Fibroblast of the conjunctiva (primary cell): Measurements from ENCODE around the gene MXRA8.
"Not testable (repeated sequence)": the region's sequence is repeated elsewhere in the genome, so short reads cannot be mapped to it uniquely, and the experiment has no call there.

Source experiments
- DNase-seq: peaks from one replicate; pipeline ENCODE4 v3.0.0-alpha.2; 2010; ENCODE audit warnings: low read depth

MXRA8 gene, protein sequence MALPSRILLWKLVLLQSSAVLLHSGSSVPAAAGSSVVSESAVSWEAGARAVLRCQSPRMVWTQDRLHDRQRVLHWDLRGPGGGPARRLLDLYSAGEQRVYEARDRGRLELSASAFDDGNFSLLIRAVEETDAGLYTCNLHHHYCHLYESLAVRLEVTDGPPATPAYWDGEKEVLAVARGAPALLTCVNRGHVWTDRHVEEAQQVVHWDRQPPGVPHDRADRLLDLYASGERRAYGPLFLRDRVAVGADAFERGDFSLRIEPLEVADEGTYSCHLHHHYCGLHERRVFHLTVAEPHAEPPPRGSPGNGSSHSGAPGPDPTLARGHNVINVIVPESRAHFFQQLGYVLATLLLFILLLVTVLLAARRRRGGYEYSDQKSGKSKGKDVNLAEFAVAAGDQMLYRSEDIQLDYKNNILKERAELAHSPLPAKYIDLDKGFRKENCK

DNA sequence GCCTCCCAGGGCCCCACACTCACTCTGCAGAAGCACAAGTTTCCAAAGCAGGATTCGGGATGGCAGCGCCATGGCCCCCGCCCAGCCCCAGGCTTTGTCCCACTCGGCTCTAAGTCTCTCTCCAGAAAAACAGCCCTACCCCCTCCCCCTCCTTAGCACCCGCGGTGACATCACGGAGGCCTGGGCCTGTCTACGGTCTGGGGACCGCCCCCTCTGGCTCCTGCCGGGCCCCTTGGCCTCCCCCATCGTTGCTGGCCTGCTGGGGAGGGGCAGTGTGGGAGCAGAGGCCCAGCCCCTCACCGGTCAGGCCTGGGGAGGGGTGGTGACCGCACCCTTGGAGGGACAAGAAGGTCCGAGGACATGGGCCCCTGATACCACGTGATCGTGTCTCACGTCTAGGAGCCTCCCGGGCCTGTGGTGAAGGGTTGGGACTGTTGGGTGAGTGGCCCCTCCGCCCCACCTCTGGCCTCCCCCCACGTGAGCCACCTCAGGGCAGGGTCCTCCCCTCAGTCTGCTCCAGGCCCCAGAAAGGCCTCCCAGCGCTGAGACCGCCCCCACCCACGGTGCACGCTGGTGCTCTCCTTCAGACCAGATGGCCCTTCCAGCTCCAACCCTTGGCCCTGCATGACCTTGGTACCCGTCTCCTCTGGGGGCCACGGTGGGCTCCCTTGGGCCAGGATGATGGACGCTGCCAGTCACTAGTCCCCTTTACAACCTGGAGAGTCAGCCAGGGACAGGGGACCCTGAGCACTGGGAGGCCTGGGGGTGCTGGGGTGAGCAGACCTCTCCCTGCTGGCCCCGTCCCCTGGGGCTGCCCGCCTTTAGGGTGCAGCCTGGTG is at the start of gene MXRA8:
MXRA8 (minus strand) TSS at position 123 of the 839 bp plus-strand sequence; CDS start at position 72, 51 bp downstream.
- DNase-seq = peak; percentile 88

GRCh38 chr1:1407636-1408318 is 49.4 kb upstream of the MXRA8 start:
- DNase-seq = no peak

DNA sequence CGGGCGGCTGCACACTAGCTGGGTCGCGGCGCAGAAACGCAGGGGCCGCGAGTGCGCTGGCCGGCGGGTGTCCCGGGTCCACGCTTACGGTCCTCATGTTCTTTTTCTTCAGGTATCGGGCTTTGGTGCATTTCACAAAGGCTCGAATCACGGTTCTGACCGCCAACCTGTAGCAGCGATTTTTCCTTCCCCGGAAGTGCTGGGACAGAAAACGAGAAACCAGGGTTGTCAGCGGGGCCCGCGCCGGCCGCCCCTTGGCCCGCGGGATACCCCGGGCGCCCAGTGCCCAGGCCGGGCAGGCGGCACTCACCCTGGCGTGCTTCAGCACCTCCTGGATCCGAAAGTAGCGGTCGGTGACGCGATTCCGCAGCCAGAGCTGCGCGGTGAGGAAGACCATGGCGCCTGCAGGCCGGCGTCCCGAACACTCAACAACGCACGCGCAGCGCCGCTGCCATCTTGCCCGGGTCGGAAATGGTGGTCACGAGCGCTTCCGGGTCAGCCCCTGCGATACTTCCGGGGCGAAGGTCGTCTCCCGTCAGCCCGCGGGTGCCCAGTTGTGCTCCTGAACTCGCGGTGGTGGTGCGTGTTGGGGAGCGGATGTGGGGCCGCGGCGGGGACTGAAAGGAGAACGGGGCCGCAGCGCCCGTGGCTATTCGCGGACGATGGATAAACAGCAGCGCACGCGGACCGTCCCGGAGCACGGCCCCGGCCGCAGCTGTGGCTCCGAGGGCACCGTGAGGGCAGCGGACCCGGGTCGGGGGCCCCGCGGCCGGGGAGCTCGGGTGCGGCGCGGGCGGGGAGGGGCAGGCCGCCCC is 48.7 kb upstream of the MXRA8 start, which contains the start of gene MRPL20:
MRPL20 (minus strand) TSS at position 473 of the 815 bp plus-strand sequence; CDS start at position 397, 76 bp downstream.
- peak; percentile 75 for DNase-seq

- DNase-seq = no peak
Observed at GRCh38 chr1:1406101-1406820, 47.9 kb upstream of the MXRA8 start.

DNA sequence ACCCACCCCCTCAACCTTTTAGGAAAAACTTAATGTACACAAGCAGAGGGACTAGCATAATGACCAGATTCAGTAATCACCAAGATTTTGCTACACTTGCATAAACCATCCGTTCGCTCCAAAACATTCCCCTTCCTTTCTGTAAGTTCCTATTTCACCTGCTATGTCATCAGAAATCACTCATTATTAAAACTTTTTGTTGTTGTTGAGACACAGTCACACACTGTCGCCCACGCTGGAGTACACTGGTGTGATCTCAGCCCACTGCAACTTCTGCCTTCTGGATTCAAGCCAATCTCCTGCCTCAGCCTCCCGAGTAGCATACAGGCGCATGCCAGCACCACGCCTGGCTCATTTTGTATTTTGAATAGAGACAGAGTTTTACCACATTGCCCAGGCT is 45.3 kb upstream of the MXRA8 start:
- DNase-seq = no peak

GRCh38 chr1:1402901-1403392 is 44.6 kb upstream of the MXRA8 start:
- DNase-seq = not testable (repeated sequence)

DNA sequence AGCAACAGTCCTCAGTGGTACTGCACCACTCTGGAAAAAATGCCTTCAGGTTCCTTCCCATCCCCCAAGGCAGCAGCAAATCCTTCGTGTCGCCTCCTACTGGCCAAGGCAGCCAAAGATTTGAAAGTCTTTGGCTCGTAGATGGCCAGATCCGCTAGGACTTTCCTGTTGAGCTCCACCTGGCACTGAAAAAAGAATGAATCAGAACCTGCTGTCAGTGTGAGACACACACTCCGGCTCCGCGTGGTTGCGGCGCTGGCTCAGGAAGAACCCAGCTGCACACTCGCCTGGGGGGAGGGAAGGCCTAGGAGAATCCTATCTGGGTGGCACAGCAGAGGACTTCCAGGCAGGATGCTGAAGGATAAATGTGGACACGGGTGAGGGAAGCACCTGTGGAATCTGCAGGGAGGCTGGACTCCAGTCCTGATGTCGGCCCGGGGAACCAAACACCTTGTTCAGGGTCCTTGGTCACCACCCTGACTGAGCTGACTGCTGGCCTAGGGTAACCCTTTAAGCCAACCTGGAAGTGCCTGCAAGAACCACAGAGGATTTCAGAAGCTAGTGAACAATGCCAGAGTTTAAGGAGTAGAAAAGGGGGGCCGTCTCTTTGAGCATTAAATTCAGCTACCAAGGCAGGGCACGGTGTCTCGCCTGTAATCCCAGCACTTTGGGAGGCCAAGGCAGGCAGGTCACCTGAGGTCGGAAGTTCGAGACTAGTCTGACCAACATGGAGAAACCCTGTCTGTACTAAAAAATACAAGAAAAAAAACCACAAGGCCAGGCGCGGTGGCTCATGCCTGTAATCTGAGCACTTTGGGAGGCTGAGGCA is 43.9 kb upstream of the MXRA8 start:
- DNase-seq = peak; percentile 47

DNA sequence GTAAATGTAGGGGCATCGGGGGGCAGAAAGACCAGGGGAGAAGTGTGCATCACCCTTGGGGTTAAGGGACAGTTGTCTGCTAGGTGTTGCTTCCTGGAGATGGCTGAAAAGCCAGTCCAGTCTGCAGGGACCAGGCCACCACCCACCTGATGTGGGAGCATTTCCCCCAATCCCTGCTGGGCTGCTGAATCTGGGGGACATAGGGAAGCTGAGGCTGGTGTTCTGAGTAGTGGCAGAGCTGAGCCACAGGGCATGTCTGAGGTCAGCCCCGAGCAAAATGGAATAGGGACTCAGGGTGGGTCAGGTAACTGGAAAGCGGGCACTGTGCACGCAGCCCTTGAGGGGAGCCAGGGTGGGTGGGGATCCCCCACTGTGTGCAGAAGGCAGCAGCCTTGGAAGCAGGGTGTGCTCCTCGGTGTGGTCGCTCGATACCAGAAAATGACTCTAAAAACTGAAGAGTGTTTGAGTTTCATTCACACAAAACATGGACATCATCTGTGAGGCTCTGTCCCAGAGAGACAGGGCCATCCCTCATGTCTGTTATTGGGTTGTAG is 43.2 kb upstream of the MXRA8 start:
- no peak for DNase-seq

- DNase-seq = no peak
Observed at GRCh38 chr1:1400576-1401456, 42.5 kb upstream of the MXRA8 start.

DNA sequence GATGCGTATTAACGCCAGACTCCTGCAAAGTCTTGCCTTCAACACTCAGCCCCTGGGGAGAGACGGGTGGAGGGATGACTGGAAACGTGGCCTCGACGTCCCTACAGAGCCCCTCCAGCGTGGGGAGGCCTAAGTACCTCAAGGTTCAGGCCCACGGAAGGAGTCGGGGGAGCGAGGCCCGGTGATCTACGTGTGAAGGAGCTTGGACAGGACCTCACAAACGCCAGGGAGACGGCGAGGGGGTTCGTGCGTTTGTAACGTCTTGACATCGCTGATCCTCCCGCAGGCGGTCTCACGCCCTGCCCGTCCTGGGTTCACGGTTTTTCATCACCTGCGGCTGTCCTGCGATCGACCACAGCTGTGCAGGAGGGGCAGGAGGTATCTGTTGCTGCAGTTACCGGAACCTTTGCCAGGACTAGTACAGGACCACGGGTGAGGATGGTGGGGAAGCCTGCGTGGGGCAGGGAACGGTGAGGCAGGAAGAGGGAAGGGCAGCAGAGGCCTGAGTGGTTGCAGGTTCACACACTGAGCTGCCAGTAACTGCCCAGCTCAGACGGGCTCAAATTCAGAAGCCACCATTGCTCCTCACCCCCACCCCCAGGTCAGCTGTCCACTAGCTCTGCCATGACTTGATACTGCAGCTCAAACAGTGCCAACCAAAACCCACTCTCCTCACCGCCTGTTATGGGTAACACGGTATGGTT is 41.7 kb upstream of the MXRA8 start:
- no peak for DNase-seq

GRCh38 chr1:1399187-1399871 is 41.0 kb upstream of the MXRA8 start, which contains the start of gene CCNL2:
Gene CCNL2 (minus strand): TSS chr1:1399335. CDS start chr1:1399306, 29 bp downstream.
- DNase-seq = peak; percentile 95

DNA sequence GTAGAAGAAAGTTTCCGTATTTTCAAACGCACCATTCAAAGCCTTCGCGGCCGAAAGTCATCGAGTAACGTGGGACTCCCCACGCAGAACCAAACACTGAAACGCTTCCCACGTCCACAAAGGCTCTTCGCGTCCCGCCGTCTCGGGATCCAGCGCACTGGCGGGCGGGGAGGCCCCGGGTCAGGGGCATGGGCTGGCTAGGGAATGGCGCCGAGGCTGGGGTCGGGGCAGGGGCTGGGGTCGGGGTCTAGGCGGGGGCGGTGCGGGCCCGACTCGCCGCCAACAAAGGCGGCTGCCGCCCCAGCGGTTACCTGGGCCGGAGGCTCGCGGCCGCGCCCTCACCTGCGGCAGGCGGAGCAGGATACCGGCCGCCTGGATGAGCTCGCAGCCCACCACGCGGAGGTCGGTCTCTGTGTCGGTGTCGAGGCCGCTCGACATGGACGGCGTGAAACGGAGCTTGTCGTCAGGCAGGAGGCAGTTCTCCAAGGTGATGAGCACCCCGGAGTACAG is 40.4 kb upstream of the MXRA8 start:
- DNase-seq = no peak

- DNase-seq = no peak
Observed at GRCh38 chr1:1397839-1398523, 39.6 kb upstream of the MXRA8 start.

GRCh38 chr1:1395166-1395565 is 36.8 kb upstream of the MXRA8 start:
- DNase-seq = no peak

DNA sequence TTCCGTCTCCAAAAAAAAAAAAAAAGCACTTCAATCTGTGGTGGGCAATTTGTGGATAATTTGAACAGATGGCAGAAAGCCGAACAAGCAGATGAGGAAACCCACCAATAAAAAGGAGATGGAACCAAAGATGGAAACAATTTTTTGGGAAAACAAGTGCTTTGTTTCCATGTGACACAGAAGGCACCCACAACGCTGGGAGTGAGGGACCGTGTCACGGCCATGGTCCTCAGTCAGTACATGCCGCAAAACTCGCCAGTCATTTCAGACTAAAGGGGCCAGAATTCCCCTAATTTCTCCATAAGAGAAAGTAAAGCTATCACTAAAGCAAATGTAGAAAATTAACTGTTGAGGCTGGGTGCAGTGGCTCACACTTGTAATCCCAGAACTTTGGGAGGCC is 35.8 kb upstream of the MXRA8 start:
- no peak for DNase-seq

- no peak for DNase-seq
Observed at GRCh38 chr1:1393428-1393827, 35.1 kb upstream of the MXRA8 start.
